KG1 (cell line): ENCODE data around the gene SAMD3.
"Not testable (repeated sequence)": the region's sequence is repeated elsewhere in the genome, so short reads cannot be mapped to it uniquely, and the experiment has no call there.

Experiments used
- DNase-seq: peaks from one replicate; lab custom pipeline; 2025; lab: John Stamatoyannopoulos, UW

Gene SAMD3

GRCh38 chr6:130211691-130212090 is 11.1 kb downstream of the SAMD3 start:
- DNase-seq: no peak

GRCh38 chr6:130207979-130208649 is 14.6 kb downstream of the SAMD3 start:
- DNase-seq: no peak

- DNase-seq: no peak
Measured at GRCh38 chr6:130206479-130206878, 16.3 kb downstream of the SAMD3 start.

GRCh38 chr6:130204322-130204721 is 18.4 kb downstream of the SAMD3 start:
- DNase-seq: no peak

- DNase-seq: no peak
Measured at GRCh38 chr6:130203370-130203769, 19.4 kb downstream of the SAMD3 start.

GRCh38 chr6:130202782-130203181 is 20.0 kb downstream of the SAMD3 start:
- no peak for DNase-seq

- no peak for DNase-seq
Measured at GRCh38 chr6:130200020-130200419, 22.7 kb downstream of the SAMD3 start.

- DNase-seq: no peak
Measured at GRCh38 chr6:130198483-130199035, 24.2 kb downstream of the SAMD3 start.

GRCh38 chr6:130197816-130198482 is 24.8 kb downstream of the SAMD3 start:
- DNase-seq: not testable (repeated sequence)

- DNase-seq: not testable (repeated sequence)
Measured at GRCh38 chr6:130194434-130194833, 28.3 kb downstream of the SAMD3 start.

GRCh38 chr6:130190701-130191690 is 31.8 kb downstream of the SAMD3 start:
- DNase-seq: no peak

GRCh38 chr6:130189531-130190397 is 33.0 kb downstream of the SAMD3 start:
- DNase-seq: no peak

- no peak for DNase-seq
Measured at GRCh38 chr6:130188207-130188899, 34.4 kb downstream of the SAMD3 start.

GRCh38 chr6:130187335-130188206 is 35.2 kb downstream of the SAMD3 start:
- DNase-seq: no peak

GRCh38 chr6:130185658-130186057 is 37.1 kb downstream of the SAMD3 start:
- DNase-seq: no peak

GRCh38 chr6:130183271-130184222 is 39.2 kb downstream of the SAMD3 start:
- DNase-seq: no peak

GRCh38 chr6:130182466-130182865 is 40.3 kb downstream of the SAMD3 start:
- no peak for DNase-seq

- DNase-seq: no peak
Measured at GRCh38 chr6:130178692-130179091, 44.1 kb downstream of the SAMD3 start.
